WTC11 (cell line): ENCODE data around the gene CGB7. TPM values are rescaled to one million over a fixed set of nuclear protein-coding genes. Genes with fewer than 3 reads are reported as not detected.

Experiments used
- ATAC-seq: fragments of 200-7000 bp; cut with Tn5 transposase; 2 replicates; pipeline ENCODE4 v1.10.0; 2021; ENCODE audit warnings: mild to moderate bottlenecking, moderate library complexity
- CTCF ChIA-PET: fragments of 300-600 bp; sonication (Branson Sonifier 250); formaldehyde crosslinking; loops from one replicate; lab custom pipeline; 2021; ENCODE audit warnings: antibody characterized with exemption; lab: Charles Lee
- POLR2A ChIA-PET: fragments of 350-600 bp; sonication (Branson Sonifier 250); formaldehyde crosslinking; loops from one replicate; lab custom pipeline; 2021; ENCODE audit warnings: antibody characterized with exemption; lab: Charles Lee
- DNase-seq: peaks from one replicate; pipeline ENCODE4 v3.0.0; 2021; ENCODE audit warnings: low spot score
- H3K27ac Mint-ChIP-seq: 2 replicates; pipeline ENCODE4 v1.8.0; 2021; ENCODE audit warnings: mixed read lengths
- H3K27me3 Mint-ChIP-seq: 2 replicates; pipeline ENCODE4 v1.8.0; 2021; ENCODE audit warnings: low read depth, mild to moderate bottlenecking, moderate library complexity, mixed read lengths
- H3K36me3 Mint-ChIP-seq: 2 replicates; pipeline ENCODE4 v1.8.0; 2021; ENCODE audit warnings: mixed read lengths
- H3K4me1 Mint-ChIP-seq: 2 replicates; pipeline ENCODE4 v1.8.0; 2022; ENCODE audit warnings: mixed read lengths
- H3K4me3 Mint-ChIP-seq: 2 replicates; pipeline ENCODE4 v1.8.0; 2021; ENCODE audit warnings: mild to moderate bottlenecking, moderate library complexity, mixed read lengths
- H3K9me3 Mint-ChIP-seq: 2 replicates; pipeline ENCODE4 v1.8.0; 2021; ENCODE audit warnings: mixed read lengths
- EMX1 ChIP-seq: fragments of 250-450 bp; sonication (Bioruptor Pico); IDR thresholded peaks from 2 replicates; pipeline ENCODE4 v1.8.0; 2021; ENCODE audit warnings: mild to moderate bottlenecking
- FOXP1 ChIP-seq: sonication (generic); formaldehyde crosslinking; IDR thresholded peaks from 2 replicates; pipeline ENCODE4 v1.8.0; 2022; ENCODE audit warnings: missing genetic modification reagents, mild to moderate bottlenecking, moderate library complexity, borderline replicate concordance
- FOXP4 ChIP-seq: sonication (generic); formaldehyde crosslinking; IDR thresholded peaks from 2 replicates; pipeline ENCODE4 v1.8.0; 2022; ENCODE audit warnings: mild to moderate bottlenecking, missing genetic modification reagents
- GTF2I ChIP-seq: fragments of 250-450 bp; sonication (Bioruptor Pico); conservative IDR thresholded peaks from 2 replicates; pipeline ENCODE4 v1.4.0; 2021; ENCODE audit warnings: mild to moderate bottlenecking
- IRF2 ChIP-seq: sonication (generic); formaldehyde crosslinking; IDR thresholded peaks from 2 replicates; pipeline ENCODE4 v1.8.0; 2022; ENCODE audit warnings: low read depth, missing genetic modification reagents, borderline replicate concordance
- MAX ChIP-seq: sonication (generic); formaldehyde crosslinking; IDR thresholded peaks from 2 replicates; pipeline ENCODE4 v1.8.0; 2022; ENCODE audit warnings: mild to moderate bottlenecking, missing genetic modification reagents
- MXD4 ChIP-seq: fragments of 250-450 bp; sonication (Bioruptor Pico); IDR thresholded peaks from 2 replicates; pipeline ENCODE4 v1.8.0; 2021; ENCODE audit warnings: mild to moderate bottlenecking, moderate library complexity, borderline replicate concordance
- NR2C2 ChIP-seq: sonication (generic); formaldehyde crosslinking; IDR thresholded peaks from 2 replicates; pipeline ENCODE4 v1.8.0; 2022; ENCODE audit warnings: mild to moderate bottlenecking, missing genetic modification reagents
- OVOL2 ChIP-seq: fragments of 250-450 bp; sonication (Bioruptor Pico); IDR thresholded peaks from 2 replicates; pipeline ENCODE4 v1.9.0; 2021; ENCODE audit warnings: mild to moderate bottlenecking, borderline replicate concordance
- RORB ChIP-seq: fragments of 250-450 bp; sonication (Bioruptor Pico); IDR thresholded peaks from 2 replicates; pipeline ENCODE4 v1.9.0; 2021; ENCODE audit warnings: mild to moderate bottlenecking
- ZBTB43 ChIP-seq: sonication (generic); formaldehyde crosslinking; IDR thresholded peaks from 2 replicates; pipeline ENCODE4 v1.8.1; 2023; ENCODE audit warnings: mild to moderate bottlenecking, missing genetic modification reagents
- ZMAT4 ChIP-seq: fragments of 250-450 bp; sonication (Bioruptor Pico); IDR thresholded peaks from 2 replicates; pipeline ENCODE4 v1.9.0; 2021; ENCODE audit warnings: mild to moderate bottlenecking
- ZNF232 ChIP-seq: sonication (generic); formaldehyde crosslinking; IDR thresholded peaks from 2 replicates; pipeline ENCODE4 v1.8.0; 2022; ENCODE audit warnings: mild to moderate bottlenecking, missing genetic modification reagents
- ZNF263 ChIP-seq: sonication (generic); formaldehyde crosslinking; IDR thresholded peaks from 2 replicates; pipeline ENCODE4 v1.8.1; 2022; ENCODE audit warnings: low read depth, mild to moderate bottlenecking, moderate library complexity, missing genetic modification reagents
- ZNF317 ChIP-seq: sonication (generic); formaldehyde crosslinking; IDR thresholded peaks from 2 replicates; pipeline ENCODE4 v1.8.1; 2023; ENCODE audit warnings: low read depth, mild to moderate bottlenecking, moderate library complexity, missing genetic modification reagents, borderline replicate concordance
- ZNF423 ChIP-seq: fragments of 250-450 bp; sonication (Bioruptor Pico); IDR thresholded peaks from 2 replicates; pipeline ENCODE4 v2.1.2; 2022; ENCODE audit warnings: mild to moderate bottlenecking, moderate library complexity
- total RNA-seq: library from RNA; stranded (reverse); gene quantifications from 3 replicates; pipeline ENCODE4 v1.2.3, GENCODE V29; 2021
- TF ChIP-seq, protein P1 (sequence below): fragments of 250-450 bp; sonication (Bioruptor Pico); IDR thresholded peaks from 2 replicates; pipeline ENCODE4 v1.9.0; 2021; ENCODE audit warnings: moderate library complexity, mild to moderate bottlenecking, inconsistent platforms, borderline replicate concordance
- TF ChIP-seq, protein P2 (sequence below): sonication (generic); formaldehyde crosslinking; IDR thresholded peaks from 2 replicates; pipeline ENCODE4 v1.8.1; 2022; ENCODE audit warnings: mild to moderate bottlenecking, missing genetic modification reagents, moderate library complexity, borderline replicate concordance
- TF ChIP-seq, protein P3 (sequence below): fragments of 250-450 bp; sonication (Bioruptor Pico); IDR thresholded peaks from 2 replicates; pipeline ENCODE4 v2.1.2; 2022; ENCODE audit warnings: mild to moderate bottlenecking, moderate library complexity
- TF ChIP-seq, protein P4 (sequence below): sonication (generic); formaldehyde crosslinking; IDR thresholded peaks from 2 replicates; pipeline ENCODE4 v1.8.0; 2023; ENCODE audit warnings: mild to moderate bottlenecking, missing genetic modification reagents

Gene CGB7
- total RNA-seq, 1 experiment from 2014 or later, result 1.6 TPM

GRCh38 chr19:49014870-49015255, 42.7 kb downstream of the CGB7 start:
- Mint-ChIP-seq H3K27me3 (peaks cover 16% of the 10 kb centered on the region), H3K36me3 (peaks cover 32% of the 10 kb centered on the region), H3K4me3 (no peak overlapping the region)
- CTCF ChIA-PET, result interaction anchor here (1.8 kb wide), 1 partner anchor 15 kb away, joined by 10 read pairs; no protein-coding TSS in a partner anchor
- no peak for ATAC-seq
- TF ChIP-seq ZNF423, result no peak
- no peak for TF ChIP-seq FOXP4 (CRISPR knock-in tag)
- TF ChIP-seq IRF2 (CRISPR knock-in tag), result no peak
- no peak for TF ChIP-seq NR2C2 (CRISPR knock-in tag)
- TF ChIP-seq, all 79 proteins: peak for 0
- no peaks in the 10 kb centered on the region for H3K9me3 Mint-ChIP-seq
- H3K27ac Mint-ChIP-seq, result no peak overlapping the region
- DNase-seq, result no peak
- POLR2A ChIA-PET, result no interaction called here
- H3K4me1 Mint-ChIP-seq, result peaks cover 13% of the 10 kb centered on the region

- peaks cover 10% of the 10 kb centered on the region for H3K4me1 Mint-ChIP-seq
- H3K9me3 Mint-ChIP-seq, result no peaks in the 10 kb centered on the region
- TF ChIP-seq, protein P1, sequence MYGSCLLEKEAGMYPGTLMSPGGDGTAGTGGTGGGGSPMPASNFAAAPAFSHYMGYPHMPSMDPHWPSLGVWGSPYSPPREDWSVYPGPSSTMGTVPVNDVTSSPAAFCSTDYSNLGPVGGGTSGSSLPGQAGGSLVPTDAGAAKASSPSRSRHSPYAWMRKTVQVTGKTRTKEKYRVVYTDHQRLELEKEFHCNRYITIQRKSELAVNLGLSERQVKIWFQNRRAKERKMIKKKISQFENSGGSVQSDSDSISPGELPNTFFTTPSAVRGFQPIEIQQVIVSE, result no peak
- TF ChIP-seq, protein P2, sequence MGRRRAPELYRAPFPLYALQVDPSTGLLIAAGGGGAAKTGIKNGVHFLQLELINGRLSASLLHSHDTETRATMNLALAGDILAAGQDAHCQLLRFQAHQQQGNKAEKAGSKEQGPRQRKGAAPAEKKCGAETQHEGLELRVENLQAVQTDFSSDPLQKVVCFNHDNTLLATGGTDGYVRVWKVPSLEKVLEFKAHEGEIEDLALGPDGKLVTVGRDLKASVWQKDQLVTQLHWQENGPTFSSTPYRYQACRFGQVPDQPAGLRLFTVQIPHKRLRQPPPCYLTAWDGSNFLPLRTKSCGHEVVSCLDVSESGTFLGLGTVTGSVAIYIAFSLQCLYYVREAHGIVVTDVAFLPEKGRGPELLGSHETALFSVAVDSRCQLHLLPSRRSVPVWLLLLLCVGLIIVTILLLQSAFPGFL, result no peak
- TF ChIP-seq ZNF317 (CRISPR knock-in tag), result no peak
- TF ChIP-seq ZMAT4 (CRISPR knock-in tag), result no peak
- TF ChIP-seq, protein P3, sequence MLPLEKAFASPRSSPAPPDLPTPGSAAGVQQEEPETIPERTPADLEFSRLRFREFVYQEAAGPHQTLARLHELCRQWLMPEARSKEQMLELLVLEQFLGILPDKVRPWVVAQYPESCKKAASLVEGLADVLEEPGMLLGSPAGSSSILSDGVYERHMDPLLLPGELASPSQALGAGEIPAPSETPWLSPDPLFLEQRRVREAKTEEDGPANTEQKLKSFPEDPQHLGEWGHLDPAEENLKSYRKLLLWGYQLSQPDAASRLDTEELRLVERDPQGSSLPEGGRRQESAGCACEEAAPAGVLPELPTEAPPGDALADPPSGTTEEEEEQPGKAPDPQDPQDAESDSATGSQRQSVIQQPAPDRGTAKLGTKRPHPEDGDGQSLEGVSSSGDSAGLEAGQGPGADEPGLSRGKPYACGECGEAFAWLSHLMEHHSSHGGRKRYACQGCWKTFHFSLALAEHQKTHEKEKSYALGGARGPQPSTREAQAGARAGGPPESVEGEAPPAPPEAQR, result no peak
- TF ChIP-seq RORB (CRISPR knock-in tag), result no peak
- no peak for TF ChIP-seq OVOL2
- CTCF ChIA-PET, result interaction anchor here (1.3 to 1.9 kb wide), 3 partner anchors 14 to 83 kb away, joined by 4 to 10 read pairs (median 10); partner anchors contain the start of genes GYS1 and RUVBL2
- no peak for DNase-seq
- no peak overlapping the region for H3K27ac Mint-ChIP-seq
- no peak overlapping the region for H3K4me3 Mint-ChIP-seq
- H3K27me3 Mint-ChIP-seq, result peaks cover 12% of the 10 kb centered on the region
- H3K36me3 Mint-ChIP-seq, result peaks cover 35% of the 10 kb centered on the region
- ATAC-seq, result no peak
- POLR2A ChIA-PET, result no interaction called here
These were observed 43.3 kb downstream of the CGB7 start for GRCh38 chr19:49014123-49014869.

- Mint-ChIP-seq H3K27me3 (no peaks in the 10 kb centered on the region), H3K4me3 (no peak overlapping the region), H3K9me3 (no peaks in the 10 kb centered on the region), H3K36me3 (peaks cover 42% of the 10 kb centered on the region), H3K27ac (no peak overlapping the region), H3K4me1 (no peaks in the 10 kb centered on the region)
- ChIA-PET POLR2A (no interaction called here), CTCF (no interaction called here)
- no peak for DNase-seq
- ATAC-seq, result no peak
- TF ChIP-seq, protein P4, sequence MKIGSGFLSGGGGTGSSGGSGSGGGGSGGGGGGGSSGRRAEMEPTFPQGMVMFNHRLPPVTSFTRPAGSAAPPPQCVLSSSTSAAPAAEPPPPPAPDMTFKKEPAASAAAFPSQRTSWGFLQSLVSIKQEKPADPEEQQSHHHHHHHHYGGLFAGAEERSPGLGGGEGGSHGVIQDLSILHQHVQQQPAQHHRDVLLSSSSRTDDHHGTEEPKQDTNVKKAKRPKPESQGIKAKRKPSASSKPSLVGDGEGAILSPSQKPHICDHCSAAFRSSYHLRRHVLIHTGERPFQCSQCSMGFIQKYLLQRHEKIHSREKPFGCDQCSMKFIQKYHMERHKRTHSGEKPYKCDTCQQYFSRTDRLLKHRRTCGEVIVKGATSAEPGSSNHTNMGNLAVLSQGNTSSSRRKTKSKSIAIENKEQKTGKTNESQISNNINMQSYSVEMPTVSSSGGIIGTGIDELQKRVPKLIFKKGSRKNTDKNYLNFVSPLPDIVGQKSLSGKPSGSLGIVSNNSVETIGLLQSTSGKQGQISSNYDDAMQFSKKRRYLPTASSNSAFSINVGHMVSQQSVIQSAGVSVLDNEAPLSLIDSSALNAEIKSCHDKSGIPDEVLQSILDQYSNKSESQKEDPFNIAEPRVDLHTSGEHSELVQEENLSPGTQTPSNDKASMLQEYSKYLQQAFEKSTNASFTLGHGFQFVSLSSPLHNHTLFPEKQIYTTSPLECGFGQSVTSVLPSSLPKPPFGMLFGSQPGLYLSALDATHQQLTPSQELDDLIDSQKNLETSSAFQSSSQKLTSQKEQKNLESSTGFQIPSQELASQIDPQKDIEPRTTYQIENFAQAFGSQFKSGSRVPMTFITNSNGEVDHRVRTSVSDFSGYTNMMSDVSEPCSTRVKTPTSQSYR, result no peak
- TF ChIP-seq MAX (CRISPR knock-in tag), result no peak
- no peak for TF ChIP-seq MXD4 (CRISPR knock-in tag)
- TF ChIP-seq ZNF317 (CRISPR knock-in tag), result no peak
- no peak for TF ChIP-seq EMX1 (CRISPR knock-in tag)
- TF ChIP-seq ZNF263, result no peak
- TF ChIP-seq ZBTB43 (CRISPR knock-in tag), result no peak
- no peak for TF ChIP-seq GTF2I (CRISPR knock-in tag)
- no peak for TF ChIP-seq FOXP1 (CRISPR knock-in tag)
- TF ChIP-seq ZNF423, result no peak
- TF ChIP-seq ZNF232, result no peak
- no peak for TF ChIP-seq NR2C2 (CRISPR knock-in tag)
These were observed 46.4 kb downstream of the CGB7 start for GRCh38 chr19:49011194-49011593.
